ENCODE data around the gene BPNT1. TPM values are rescaled to one million over a fixed set of nuclear protein-coding genes. Genes with fewer than 3 reads are reported as not detected.

The BPNT1 gene
- 10 to 100 TPM; 18.3 to 21.5 TPM for total RNA-seq

DNA sequence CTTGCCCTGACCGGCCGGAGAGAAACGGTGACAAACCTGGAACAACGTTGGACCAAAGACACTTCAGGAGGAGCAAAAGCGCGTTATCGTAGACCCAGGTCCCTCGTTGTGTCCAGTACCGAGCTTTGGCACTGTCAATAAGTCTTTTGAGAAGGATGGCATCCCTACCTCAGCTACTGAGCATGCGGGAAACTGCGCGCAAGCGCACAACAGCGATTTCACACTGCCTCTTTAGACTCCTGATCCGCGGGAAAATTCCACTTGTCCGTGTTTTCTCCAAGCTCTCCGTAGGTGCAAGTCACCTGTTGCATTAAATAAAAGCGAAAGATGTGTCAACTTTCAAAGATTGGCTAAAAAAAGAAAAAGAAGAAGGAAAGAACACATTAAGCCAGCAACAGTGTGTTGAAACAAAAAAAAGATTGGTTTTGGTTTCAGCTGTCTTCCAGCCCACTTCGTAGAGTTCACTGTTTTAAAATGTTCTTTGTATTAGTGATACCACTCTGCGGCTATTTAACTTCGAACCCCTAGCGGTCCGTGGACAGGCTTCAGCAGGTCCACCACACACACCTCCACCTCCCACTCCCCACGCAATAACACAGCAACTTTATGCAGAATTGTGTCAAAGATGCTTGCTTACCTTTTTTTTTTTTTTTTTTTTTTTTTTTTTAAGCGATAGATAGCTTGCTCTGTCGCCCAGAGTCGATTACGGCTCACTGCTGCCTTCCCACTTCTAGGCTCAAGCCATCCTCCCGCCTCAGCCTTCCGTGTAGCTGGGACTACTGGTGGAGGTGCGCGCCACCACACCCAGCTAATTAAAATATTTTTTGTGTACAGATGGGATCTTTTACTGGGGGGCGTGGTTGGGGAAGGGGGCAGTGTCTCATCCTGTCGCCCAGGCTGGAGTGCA lies at the start of gene BPNT1:
Gene BPNT1, minus strand, starts transcription at position 139 of the 907 bp plus-strand sequence. CDS start 9,942 bp downstream, outside the sequence.

DNA sequence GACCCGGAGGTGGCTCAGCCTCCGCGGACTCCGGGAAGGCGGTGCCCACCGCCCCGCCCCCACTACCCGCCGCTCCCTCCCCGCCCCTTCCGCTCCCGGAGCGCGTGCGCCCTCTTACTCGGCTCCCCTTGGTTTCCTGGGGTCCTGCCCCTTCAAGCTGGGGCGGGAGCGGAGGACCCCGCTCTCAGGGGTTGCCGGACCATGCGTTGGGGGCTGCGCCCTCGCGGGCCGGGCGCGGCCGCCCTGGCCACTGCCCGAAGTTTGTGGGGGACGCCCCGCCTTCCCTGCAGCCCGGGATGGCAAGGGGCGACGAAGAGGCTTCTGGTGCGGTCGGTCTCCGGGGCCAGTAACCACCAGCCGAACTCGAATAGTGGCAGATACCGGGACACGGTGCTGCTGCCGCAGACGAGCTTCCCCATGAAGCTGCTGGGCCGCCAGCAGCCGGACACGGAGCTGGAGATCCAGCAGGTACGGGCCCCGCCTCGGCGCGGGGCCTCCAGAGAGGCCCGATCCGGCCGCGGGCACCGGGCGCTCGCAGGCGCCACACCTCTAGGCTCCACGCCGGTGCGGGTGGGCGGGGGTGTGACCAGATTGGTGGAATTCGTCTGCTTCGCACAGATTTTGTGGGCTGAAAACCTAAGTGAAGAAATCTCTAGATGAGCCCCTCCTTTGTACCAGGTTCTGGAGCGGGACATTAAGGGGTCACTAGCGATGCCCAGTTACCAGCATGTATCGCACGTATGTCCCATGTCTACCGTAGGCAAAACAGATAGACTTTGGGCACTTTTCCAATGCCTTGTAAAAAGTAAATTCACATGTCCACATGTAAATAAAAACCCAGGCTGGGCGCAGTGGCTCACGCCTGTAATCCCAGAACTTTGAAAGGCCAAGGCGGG lies 4.7 kb upstream of the BPNT1 start, which contains the start of gene IARS2:
Gene IARS2, plus strand, starts transcription at position 117 of the 896 bp plus-strand sequence. Its CDS starts 85 bp downstream, at position 202.

DNA sequence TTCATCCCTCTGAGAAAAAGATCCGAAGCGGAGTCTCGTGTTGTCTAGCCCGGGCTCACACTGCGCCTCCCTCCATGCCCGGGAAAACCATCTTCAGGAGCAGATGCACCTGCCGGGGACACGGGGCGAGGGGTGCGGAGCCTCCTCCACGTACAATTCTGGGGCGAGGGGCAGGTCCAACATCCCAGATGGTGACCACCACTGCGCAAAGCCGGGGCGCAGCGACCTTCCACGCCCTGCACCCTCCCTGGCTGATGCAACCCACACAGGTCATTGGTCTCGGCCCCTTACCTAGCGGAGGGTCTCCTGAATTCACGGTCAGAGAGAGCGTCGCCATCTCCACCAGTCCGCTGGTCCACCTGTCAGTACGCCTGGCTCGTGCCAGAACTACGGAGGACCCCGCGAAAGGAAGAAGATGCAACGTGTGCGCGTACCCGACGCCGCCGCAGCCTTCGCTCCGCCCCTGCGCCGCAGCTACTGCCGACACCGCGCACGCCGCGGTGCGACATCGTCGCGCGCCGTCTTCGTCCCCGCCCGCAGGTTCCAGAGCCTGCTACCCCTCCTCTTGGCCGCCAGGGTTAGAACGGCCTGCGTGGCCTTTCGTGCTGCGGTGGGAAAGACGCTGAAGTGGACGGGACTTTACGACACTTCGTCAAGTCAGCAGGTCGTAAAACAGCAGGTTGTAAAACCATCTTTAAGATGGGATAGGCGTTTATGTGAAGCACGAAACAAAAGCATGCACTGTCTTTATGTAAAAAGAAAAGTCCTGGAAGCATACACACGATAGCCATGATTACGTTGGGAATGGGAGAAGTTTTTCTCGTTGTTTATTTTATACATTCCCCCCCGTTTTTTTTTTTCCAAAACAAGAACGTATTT lies 43.3 kb downstream of the BPNT1 start, which contains the start of gene EPRS1:
Gene EPRS1, minus strand, starts transcription at position 454 of the 879 bp plus-strand sequence. Its CDS starts 117 bp downstream, at position 337.

Small RNA genes lying within 50 kb of the gene (microRNA-seq; reads per million reads assigned to microRNA genes)
- gene MIR194-1 (ENCODE audit: borderline microRNAs expressed, borderline replicate concordance) (not detected), gene MIR215 (ENCODE audit: borderline microRNAs expressed, borderline replicate concordance) (not detected)

Other genes starting within 250 kb of the BPNT1 start
- gene SLC30A10, start 161.2 kb downstream of the BPNT1 start, total RNA-seq: not detected
- 100 to 1,000 TPM; 103 to 109 TPM for gene EPRS1, start 43.3 kb downstream of the BPNT1 start, total RNA-seq
- gene IARS2, start 4.3 kb upstream of the BPNT1 start, total RNA-seq: 10 to 100 TPM; 52.5 to 54.6 TPM
- 10 to 100 TPM; 47.5 to 52.1 TPM for gene RAB3GAP2, start 182.7 kb upstream of the BPNT1 start, total RNA-seq

All from activated naive CD4-positive, alpha-beta T cell treated with anti-CD3 and anti-CD28 coated beads, Interleukin-2, amount 10 ng/mL, durations not matched to agents 5 hours and 36 hours (primary cell).